T-helper 9 cell (primary cell): ENCODE results near the gene RRP36.
"Not testable (repeated sequence)": the region's sequence is repeated elsewhere in the genome, so short reads cannot be mapped to it uniquely, and the experiment has no call there.

Experiments used
- DNase-seq: peaks from one replicate; pipeline ENCODE4 v3.0.0-alpha.2; 2020
- total RNA-seq, 2 donors: gene quantifications; one replicate each; lab custom pipeline; 2026; lab: John Stamatoyannopoulos, UW

RRP36 gene, protein sequence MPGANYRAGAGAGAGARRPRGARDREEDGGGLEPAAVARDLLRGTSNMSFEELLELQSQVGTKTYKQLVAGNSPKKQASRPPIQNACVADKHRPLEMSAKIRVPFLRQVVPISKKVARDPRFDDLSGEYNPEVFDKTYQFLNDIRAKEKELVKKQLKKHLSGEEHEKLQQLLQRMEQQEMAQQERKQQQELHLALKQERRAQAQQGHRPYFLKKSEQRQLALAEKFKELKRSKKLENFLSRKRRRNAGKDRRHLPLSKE
- total RNA-seq: 22.2 to 68.2 reads per million in 2 donors

DNA sequence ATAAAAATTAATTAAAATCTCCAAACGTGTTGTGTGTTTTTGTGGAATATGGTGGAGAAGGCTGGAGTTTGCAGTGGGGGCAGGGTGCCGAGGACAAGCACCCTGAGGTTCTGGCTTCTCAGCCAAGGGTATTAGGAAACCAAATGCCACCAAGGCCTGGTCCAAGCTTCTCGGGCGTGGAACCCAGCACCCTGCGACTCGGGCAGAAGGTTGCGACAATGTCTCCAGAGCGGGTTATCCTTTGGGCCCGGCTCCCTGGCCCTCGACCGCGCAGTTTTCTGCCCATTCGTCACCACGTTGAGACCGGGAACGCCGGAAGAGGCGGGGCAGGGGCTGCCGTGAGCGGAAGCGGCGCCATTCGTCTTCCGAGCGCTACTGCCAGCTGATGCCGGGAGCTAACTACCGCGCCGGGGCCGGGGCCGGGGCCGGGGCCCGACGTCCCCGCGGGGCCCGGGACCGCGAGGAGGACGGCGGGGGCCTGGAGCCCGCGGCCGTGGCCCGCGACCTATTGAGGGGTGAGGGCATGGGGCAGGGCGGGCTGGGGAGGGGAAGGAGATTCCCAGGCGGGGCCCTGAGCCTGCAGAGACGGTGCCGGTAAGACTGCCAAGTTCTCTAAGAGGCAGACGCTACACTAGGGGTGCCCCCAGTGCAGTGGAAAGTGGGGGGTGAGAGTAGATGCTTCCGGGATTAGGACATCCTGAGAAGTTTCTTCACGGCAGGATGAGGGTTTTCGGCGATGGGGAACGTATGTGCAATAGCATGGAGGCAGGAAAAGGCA lies at the start of gene RRP36:
RRP36 (plus strand) TSS at position 354 of the 778 bp plus-strand sequence; CDS start at position 386, 32 bp downstream.
- DNase-seq: peak; percentile 55

DNA sequence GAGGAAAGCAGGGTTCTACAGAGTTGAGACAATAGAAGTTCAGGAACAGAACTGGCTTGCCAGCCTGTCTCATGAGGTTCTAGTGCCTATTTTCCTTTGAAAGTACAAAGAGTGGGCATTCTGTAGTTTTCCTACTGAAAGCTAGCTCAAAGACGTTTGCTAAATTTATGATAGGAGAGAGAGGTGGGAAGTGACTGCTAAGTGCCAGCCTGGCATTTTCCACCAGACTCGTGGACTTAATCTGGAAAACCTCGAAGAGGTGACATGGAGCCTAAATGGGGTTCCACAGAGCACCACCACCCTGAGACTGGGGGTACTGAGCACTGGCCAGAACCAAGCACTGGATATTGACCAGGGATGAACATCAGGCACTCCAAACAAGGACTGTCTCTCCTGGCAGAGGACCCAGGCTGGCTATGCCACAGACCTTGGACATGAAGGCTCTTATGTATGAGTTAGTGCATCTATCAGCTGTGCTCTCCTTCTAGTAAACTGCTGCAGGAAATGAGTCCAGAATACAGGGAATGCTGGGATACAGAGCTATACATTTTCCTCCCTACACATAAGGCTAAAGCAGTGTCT lies 49.6 kb upstream of the RRP36 start:
- DNase-seq: no peak

DNA sequence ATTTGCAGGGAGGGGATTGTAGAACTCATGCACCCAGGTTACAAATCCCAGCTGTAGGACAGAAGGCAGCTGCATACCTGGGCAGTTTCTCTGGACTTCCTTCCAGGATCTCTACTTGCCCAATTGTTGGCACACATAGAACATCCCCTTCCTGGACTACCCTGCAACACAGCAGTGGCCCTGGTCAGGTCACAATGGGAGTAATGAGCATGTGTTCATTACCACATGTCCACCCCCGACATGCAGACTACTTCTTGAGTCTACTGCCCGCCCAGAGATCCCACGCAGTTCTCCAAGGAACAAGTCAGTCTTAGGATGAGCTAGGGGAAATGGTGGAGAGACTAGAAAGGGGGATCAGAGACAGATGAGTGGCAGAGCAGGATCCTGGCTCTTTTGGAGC lies 47.5 kb upstream of the RRP36 start:
- DNase-seq: no peak

DNA sequence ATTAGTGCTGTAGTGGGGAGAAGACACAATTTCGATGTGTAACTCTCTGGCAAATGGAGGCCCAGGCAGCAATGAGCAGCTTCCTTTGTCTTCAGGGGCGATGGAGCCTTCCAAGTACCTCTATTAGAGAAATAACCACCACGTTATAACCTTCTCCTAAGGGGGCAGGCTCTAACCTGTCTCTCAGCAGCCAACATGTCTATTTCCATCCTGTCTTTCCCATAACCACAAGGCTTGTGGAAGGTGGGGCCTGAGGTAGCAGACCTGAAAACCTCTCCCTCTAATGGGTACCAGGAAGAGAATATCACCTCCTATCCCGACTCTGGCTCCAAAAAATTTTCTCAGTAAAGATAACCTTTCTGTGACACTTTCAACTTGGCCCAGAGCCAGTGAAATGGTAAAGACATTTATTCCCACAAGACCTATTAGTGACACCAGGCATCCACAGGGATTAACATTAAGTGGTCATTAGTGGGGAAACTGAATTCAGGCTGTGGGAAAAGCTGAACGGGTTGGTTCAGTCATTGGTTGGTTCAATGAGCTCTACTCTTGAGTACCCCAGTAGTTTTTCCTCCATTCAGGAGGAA lies 46.4 kb upstream of the RRP36 start:
- DNase-seq: no peak

DNA sequence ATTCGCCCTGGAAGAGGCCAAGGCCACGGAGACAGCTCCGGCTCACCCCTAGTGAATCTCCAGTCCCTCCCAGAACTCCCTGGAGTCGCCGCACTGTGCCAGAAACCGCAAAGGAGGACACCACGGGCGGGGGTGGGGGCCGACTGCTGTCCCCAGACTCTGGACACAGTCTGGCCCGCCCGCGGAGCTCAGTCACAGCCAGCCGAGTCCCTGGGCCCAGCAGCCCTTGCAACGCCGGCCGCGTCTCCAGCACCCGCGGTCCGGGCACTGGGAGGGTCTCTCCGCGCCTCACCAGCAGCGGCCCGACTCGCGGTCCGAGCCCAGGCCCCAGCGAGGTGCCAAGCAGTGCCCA lies 43.0 kb upstream of the RRP36 start:
- no peak for DNase-seq

DNA sequence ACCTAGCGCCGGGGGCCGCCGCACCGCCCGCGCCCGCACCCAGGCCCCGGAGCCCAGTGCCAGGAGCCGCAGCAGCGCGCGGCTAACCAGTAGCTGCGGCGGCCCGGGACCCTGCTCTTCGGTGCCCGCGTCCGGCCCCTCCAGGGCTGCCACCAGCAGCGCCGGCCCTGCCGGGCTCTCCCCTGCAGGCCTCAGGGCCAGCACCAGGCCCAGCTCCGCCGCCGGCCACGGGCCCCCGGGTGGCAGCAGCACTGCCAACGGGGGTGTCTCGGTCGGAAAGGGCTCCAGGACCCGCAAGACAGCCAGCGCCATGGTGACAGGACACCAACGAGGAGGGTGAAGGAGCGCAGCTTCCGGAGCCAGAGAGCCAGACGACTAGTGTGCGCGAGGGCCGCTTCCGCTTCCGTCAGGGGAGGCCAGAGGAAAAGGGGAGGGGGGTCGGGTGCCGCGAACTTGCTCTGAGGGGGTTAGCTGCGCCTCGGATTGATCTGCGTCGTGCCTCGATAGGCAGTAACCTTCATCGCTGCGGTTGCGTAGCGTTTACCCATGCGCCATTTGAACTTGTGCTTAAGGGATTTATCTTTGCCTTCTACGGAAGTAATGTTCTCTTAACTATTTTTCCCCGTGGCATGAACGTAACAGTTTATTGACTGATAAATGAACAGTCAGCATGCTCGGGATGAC lies 42.4 kb upstream of the RRP36 start, which contains the start of gene PEX6:
PEX6 (minus strand) TSS at position 343 of the 684 bp plus-strand sequence; CDS start at position 312, 31 bp downstream.
- DNase-seq: peak; percentile 88

DNA sequence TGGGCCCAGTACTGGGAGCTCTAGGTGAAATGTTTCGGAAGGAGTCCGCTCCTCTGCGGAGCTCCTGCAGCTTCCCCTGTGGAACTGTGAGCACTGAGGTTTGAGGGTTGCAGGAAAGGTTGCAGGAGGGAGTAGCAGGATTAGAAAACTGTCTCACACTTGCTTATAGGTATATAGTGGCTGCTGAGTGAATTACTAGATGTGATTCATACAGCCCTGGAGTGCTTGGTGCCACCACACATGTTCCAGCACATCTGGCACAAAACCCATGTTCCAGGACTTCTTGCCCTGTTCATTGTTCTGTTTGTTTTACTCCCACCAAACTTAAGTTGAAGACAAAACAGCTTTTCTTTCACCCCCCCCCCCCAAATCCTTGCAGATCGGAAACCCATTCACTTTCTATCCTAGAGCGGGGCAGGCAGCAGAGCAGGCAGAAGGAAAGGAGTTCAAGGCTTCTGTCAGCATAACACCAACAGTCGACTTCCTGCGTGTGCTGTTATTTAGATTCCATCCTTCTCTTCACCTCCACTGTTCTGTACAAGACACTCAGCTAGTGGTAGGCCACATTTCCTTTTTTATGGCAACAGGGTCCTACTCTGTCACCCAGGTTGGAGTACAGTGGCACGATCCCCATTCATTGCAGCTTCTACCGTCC lies 41.8 kb upstream of the RRP36 start:
- DNase-seq: peak; percentile 8

DNA sequence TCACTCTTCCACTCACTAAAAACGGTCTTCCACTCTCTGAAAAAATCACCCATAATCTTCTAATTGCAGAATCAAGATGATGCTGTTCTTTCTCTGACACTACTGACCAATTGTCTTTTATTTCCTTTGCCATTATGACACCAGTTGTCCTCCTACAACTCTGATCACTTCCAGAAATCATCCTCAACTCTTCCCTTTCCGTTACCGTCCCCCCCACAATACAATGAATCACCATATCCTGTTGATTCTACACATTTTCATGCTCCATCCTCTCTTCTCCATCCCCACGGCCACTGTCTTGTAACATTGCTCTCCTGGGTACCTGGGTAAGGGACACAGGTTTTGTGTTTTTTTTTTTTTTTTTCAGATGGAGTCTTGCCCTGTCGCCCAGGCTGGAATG lies 39.6 kb upstream of the RRP36 start:
- no peak for DNase-seq

DNA sequence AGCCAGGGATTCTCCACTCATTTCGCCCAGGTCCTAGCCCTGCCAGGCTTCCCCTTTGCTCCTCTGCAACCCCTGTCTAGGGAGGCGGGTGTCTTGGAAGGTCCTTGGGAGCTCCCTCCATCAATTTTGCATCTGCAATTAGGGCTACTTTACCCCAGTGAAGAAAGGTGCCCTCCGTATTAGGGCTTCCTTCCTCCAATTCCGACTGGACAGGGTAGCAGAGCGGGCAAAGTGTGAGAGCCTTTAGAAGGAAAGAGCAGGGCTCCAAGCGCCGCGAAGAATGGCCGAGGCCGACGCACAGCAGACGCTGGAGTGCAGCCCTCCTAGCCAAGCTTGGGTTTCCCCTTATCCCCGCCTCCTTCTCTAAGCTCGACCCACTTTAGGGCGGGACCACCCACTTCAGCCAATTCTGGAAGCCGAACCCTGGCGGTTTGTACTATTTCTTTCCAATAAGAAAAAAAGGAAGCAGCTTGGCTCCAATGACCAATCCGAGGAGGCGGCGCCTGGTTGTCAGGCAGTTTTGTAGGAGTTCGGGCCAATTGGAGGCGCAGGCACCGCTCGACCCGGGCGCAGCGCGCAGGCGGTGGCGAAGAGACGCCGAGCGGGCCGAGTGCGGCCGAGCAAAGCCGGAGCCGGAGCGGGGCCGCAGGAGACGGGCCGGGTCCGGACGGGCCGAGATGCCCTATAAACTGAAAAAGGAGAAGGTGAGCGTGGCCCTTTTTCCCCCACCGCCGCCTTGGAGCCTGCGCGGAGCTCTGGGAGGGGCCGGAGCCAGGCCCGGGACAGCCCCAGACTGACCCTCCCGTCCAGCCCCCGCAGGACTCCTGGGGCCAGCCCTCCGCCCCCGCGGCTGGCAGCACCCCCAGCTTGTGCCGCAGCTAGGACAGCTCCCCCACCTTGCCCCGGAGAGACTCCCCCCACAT lies 37.2 kb upstream of the RRP36 start, which contains the start of gene PPP2R5D:
PPP2R5D (plus strand) TSS at position 570 of the 923 bp plus-strand sequence; CDS start at position 678, 108 bp downstream.
- DNase-seq: peak; percentile 92

DNA sequence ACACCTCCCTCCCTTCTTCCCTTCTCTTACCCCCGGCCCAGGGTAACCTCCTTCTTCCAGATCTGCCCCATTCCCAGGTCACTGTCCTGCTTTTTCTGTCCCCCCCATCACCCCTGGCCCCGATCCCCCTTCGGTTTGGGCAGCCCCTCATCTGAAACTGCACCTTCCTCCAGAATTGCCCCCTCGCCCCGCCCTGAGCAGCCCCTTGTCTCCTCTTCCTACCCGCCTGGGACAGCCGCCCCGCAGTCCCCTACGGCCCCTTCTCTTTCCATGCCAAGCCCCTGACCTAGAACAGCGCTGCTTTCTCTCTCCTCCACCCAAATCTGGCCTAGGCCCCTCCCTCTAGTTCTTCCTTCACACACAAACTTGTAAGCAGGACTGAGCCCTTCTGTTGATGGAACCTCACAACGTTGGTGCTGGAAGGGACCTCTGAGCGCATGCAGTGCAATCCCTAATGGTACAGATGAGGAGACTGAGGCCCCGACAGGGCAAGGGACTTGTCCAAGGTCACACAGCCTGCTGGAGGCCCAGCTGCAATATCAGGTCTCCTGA lies 36.4 kb upstream of the RRP36 start:
- DNase-seq: no peak

DNA sequence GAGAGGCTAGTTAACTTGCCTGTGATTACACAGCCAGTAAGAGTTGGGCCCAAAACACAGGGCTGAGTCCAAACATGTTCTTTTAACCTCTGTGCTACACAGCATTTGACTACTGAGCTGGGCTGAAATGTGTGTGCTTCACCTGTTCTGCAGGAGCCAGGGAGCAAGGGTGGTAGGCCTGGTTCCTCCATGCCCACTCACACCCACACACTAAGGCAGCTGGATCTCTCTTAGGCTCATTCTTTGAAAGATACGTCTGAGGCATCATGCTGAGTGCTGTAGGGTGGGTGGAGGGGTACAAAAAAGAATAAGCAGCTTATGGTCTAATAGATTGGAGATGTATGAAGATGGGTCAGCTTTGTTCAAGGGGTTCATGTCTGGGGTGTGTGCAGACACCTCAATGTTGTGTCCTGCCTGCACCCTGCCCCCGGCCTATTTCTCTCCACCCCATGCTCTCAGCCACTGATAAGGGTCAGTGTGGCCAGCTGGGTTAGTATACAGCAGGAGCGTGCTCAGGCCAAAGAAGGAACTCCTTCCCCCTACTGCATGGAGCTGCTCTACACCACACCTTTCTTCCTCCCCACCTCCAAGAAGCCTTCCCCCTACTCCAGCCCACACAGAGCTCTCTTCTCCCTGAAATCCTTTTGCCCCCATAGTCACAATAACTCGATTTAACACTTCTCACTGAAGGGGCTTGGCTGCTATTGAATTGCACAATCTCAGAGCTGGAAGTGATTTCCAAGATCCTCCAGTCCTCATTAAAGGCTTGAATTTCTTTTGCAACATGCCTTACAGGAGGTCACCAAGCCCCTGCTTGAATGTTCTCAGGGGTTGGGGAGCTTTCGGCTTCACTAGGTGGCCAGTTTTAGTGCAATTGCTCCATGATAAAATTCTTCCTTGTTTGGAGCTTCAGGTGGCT lies 33.6 kb upstream of the RRP36 start:
- no peak for DNase-seq

DNA sequence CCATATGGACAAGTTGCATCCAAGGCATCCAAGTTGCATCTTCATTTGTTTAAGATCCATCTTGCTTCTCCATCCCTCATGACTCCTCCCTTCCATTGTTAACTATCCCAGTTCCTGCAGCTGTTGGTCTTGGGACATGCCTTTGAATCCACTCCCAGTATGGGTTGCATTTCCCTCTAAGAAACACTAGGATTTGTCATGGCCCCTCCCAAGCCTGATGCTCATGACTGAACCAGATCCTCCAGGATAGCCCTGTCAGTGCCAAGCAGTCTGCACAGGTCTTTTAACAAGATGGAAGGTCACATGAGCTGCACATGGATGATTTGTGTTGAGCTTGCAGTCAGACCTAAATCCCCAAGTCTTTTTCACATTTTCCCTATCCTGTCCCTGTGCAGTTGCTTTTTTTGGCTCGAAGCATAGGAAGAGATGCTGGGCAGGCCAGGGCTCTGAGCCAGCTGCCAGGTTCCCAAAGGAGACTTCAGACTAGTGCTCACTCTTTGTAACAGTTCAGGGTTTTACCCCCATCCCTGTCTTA lies 32.9 kb upstream of the RRP36 start:
- DNase-seq: no peak

DNA sequence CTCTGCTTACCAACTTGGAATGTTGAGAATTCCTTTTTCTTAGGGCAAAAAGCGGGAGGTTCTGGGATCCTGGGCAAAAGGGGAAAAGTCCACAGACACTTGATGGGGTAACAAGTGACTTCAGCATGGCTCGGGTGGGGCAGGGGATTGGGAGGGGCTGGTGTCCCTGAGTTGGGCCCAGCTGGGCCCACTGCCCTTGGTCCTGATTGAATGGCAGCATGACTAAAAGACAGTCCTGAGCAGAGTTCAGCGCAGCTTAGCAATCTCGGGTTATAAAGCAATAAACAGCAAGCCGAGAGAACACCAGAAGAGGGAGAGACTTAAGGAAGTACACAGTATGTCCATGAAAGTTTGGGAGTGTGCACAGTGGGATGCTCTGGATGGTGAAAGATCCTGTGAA lies 31.5 kb upstream of the RRP36 start:
- DNase-seq: no peak

DNA sequence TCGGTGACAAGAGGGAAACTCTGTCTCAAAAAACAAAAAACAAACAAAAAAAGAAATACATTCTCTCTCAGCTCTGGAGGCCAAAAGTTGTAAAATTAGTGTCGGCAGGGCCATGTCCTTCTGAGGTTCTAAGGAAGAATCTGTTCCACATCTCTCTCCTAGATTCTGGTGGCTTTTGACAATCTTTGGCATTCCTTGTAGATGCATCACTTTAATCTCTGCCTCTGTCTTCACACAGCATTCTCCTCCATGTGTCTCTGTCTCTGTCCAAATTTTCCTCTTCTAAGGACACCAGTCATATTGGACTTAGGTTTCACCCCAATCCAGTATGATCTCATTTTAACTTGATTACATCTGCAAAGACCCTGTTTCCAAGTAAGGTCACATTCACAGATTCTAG lies 28.0 kb upstream of the RRP36 start:
- DNase-seq: no peak

DNA sequence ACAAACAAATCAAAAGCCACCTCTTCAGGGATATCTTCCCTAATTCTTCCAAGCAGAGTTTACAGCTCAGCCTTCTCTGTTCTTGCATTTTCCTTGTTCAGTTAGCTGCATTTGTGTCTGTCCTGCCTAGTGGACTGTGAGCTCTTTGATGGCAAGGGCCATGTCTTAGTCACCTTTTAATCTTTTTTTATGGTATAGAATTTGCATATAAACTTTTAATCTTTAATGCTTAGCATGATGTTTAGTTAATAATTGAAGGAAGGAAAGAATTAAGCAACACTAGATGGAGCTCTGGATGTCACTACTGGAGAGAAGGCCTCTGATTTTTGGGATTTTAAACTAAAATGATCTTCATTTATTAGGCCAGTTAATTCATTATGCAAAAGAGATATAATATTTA lies 24.9 kb upstream of the RRP36 start:
- no peak for DNase-seq

DNA sequence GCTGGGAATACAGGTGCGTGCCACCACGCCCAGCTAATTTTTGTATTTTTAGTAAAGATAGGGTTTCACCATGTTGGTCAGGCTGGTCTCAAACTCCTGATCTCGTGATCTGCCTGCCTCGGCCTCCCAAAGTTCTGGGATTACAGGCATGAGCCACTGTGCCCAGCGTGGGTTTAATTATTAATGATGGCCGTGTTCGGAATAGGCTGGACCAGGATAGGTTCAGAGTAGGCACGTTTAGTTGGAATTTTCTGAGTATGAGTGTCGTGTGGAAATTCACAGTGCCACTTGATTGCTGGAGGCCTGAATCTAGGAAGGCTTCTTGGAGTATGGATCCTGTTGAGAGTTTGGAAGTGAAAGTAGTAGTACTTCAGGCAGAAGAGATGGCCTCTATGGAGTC lies 23.2 kb upstream of the RRP36 start:
- DNase-seq: not testable (repeated sequence)

DNA sequence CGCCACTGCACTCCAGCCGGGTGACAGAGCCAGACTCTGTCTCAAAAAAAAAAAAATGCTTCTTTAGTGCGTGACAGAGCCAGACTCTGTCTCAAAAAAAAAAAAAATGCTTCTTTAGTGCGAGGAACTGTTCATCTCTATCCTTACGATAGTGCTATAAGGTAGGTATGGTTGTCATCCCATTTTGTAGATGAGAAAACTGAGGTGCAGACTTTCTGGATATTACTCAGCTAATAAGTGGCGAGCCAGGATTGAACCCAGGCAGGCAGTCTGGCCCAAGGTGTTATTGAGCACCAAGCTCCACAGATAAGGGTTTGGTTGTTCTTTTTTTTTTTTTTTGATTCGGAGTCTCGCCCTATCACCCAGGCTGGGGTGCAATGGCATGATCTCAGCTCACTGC lies 19.6 kb upstream of the RRP36 start:
- DNase-seq: no peak

DNA sequence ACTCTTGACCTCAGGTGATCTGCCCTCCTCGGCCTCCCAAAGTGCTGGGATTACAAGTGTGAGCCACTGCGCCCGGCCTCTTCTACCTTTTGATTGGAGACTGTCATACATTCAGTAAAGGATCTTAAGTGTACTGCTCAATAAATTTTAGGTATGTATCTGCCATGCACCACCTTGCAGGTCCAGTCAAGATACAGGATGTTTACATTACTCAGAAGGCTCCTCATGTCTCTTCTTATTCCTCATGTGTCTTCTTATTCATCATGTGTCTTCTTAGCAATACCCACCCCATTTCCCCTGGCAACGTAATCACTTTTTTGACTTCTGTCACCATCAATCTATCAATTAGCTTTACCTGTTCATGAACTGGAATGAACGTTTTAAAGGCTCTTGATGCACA lies 15.6 kb upstream of the RRP36 start:
- no peak for DNase-seq

DNA sequence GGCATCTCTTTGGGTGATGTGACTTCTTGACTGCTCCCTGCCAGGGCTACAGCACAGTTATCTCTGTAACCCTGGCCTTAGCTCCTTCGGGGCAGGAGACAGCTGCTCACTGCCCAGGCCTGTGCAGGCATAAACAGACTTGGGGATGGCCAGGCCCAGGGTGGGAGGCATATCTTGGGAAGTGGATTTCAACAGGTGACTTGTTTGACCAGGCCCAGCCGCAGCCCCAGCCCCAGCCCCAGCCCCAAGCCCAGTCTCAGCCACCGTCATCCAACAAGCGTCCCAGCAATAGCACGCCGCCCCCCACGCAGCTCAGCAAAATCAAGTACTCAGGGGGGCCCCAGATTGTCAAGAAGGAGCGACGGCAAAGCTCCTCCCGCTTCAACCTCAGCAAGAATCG lies 15.2 kb upstream of the RRP36 start:
- no peak for DNase-seq
